Keratinocyte (primary cell): ENCODE data around the gene UGCG. TPM values are rescaled to one million over a fixed set of nuclear protein-coding genes. Genes with fewer than 3 reads are reported as not detected.

Experiments used
- DNase-seq: peaks from one replicate; pipeline ENCODE4 v3.0.0-alpha.2; 2011; ENCODE audit warnings: low read depth, missing footprints, low spot score
- FAIRE-seq: peaks from 2 replicates; lab custom pipeline; 2011; peaks lifted over from hg19 to GRCh38; lab: Jason Lieb, UNC
- H2AFZ ChIP-seq: 2 replicates; pipeline ENCODE4 v1.6.0; 2012; ENCODE audit warnings: low read length, control low read depth, inconsistent platforms; ENCODE audit not compliant: control insufficient read depth
- H3K27ac ChIP-seq: 2 replicates; pipeline ENCODE4 v1.5.1; 2011; ENCODE audit warnings: low read length; ENCODE audit not compliant: control insufficient read depth, insufficient read depth
- H3K27me3 ChIP-seq: 3 replicates; pipeline ENCODE4 v1.6.0; 2011; ENCODE audit warnings: low read length; ENCODE audit not compliant: control insufficient read depth, insufficient read depth; ENCODE audit errors: extremely low read depth
- H3K36me3 ChIP-seq, 2 experiments: 2 replicates in 1 of 2; 3 replicates in 1 of 2; pipeline ENCODE4 v1.5.1; 2011; ENCODE audit warnings: low read length in 2 of 2, mild to moderate bottlenecking in 1 of 2; ENCODE audit not compliant: control insufficient read depth in 2 of 2, insufficient read depth in 2 of 2; ENCODE audit errors: extremely low read depth in 1 of 2
- H3K4me1 ChIP-seq: 3 replicates; pipeline ENCODE4 v1.5.1; 2011; ENCODE audit warnings: low read length; ENCODE audit not compliant: control insufficient read depth, insufficient read depth; ENCODE audit errors: extremely low read depth
- H3K4me2 ChIP-seq: 3 replicates; pipeline ENCODE4 v1.6.0; 2011; ENCODE audit warnings: low read depth, low read length; ENCODE audit not compliant: control insufficient read depth, insufficient read depth; ENCODE audit errors: extremely low read depth
- H3K4me3 ChIP-seq, 3 experiments: fragments of 200-600 bp in 1 of 3; sonication (generic) in 1 of 3; 2 replicates in 2 of 3; 3 replicates in 1 of 3; pipeline ENCODE4 v1.5.1; 2011 to 2016; ENCODE audit warnings: low read length in 3 of 3, mild to moderate bottlenecking in 3 of 3, control low read depth in 2 of 3, inconsistent platforms in 1 of 3, low read depth in 1 of 3, mixed read lengths in 1 of 3, mixed run types in 1 of 3, moderate library complexity in 1 of 3; ENCODE audit not compliant: control insufficient read depth in 2 of 3, insufficient read depth in 2 of 3; ENCODE audit errors: extremely low read depth in 1 of 3
- H3K79me2 ChIP-seq: 2 replicates; pipeline ENCODE4 v1.6.0; 2012; ENCODE audit warnings: low read length; ENCODE audit not compliant: control insufficient read depth, insufficient read depth
- H3K9ac ChIP-seq: 3 replicates; pipeline ENCODE4 v1.6.0; 2011; ENCODE audit warnings: low read length; ENCODE audit not compliant: control insufficient read depth, insufficient read depth; ENCODE audit errors: extremely low read depth
- H3K9me1 ChIP-seq: 3 replicates; pipeline ENCODE4 v1.6.0; 2011; ENCODE audit warnings: low read length; ENCODE audit not compliant: control insufficient read depth, insufficient read depth; ENCODE audit errors: extremely low read depth
- H3K9me3 ChIP-seq: 2 replicates; pipeline ENCODE4 v1.5.1; 2012; ENCODE audit warnings: low read depth, low read length; ENCODE audit not compliant: control insufficient read depth
- H4K20me1 ChIP-seq: 3 replicates; pipeline ENCODE4 v1.6.0; 2011; ENCODE audit warnings: low read length; ENCODE audit not compliant: control insufficient read depth, insufficient read depth; ENCODE audit errors: extremely low read depth
- CTCF ChIP-seq, 3 experiments: IDR thresholded peaks in 1 of 3; conservative IDR thresholded peaks in 1 of 3; optimal IDR thresholded peaks in 1 of 3; 2 replicates in 2 of 3; 3 replicates in 1 of 3; pipeline versions ENCODE3 to v1.5.1; 2011; ENCODE audit warnings: low read length in 3 of 3, mild to moderate bottlenecking in 3 of 3, moderate library complexity in 2 of 3, control low read depth in 1 of 3, inconsistent platforms in 1 of 3; ENCODE audit not compliant: insufficient read depth in 2 of 3; ENCODE audit errors: extremely low read depth in 1 of 3
- EZH2 ChIP-seq: IDR thresholded peaks from one replicate; pipeline ENCODE4 v1.6.1; 2012; ENCODE audit warnings: inconsistent platforms, mild to moderate bottlenecking, low read length, moderate library complexity
- dilution Hi-C: fragments of 300-500 bp; cut with MboI; formaldehyde crosslinking; loops from one replicate; pipeline ENCODE4 v1.7.0; 2020; ENCODE audit warnings: low sequenced_read_pairs; ENCODE audit not compliant: extremely low pct_ligation_motif_present
- polyA plus RNA-seq, 5 experiments: library from polyadenylated mRNA; depleted of rRNA in 3 of 5; stranded (reverse) in 3 of 5; stranded (forward) in 1 of 5; unstranded in 1 of 5; fragments of >200 nt; gene quantifications; 1 replicate in 1 of 5; 2 replicates in 3 of 5; 3 replicates in 1 of 5; pipeline versions ENCODE4 v1.2.1 to v1.2.3, GENCODE V29; 2011 to 2012; ENCODE audit warnings: missing spikeins in 2 of 5, low read depth in 1 of 5, low replicate concordance in 1 of 5

UGCG gene
- polyA plus RNA-seq, 1 donor (not counting 4 experiments of a cell fraction or from before 2014, with no cell fraction given): 49.8 TPM

- H3K36me3 ChIP-seq: no peaks in the 10 kb centered on the region
- no peaks in the 10 kb centered on the region for H3K9me3 ChIP-seq
- no peak for FAIRE-seq
- H3K4me2 ChIP-seq: no peak overlapping the region
- H4K20me1 ChIP-seq: no peaks in the 10 kb centered on the region
- H3K9me1 ChIP-seq: no peaks in the 10 kb centered on the region
- dilution Hi-C loops: no loop called here
- no peak overlapping the region for H3K9ac ChIP-seq
- no peak for DNase-seq
- H3K79me2 ChIP-seq: no peaks in the 10 kb centered on the region
- no peaks in the 10 kb centered on the region for H3K27me3 ChIP-seq
- H2AFZ ChIP-seq: no peak overlapping the region
- H3K4me1 ChIP-seq: peaks cover 35% of the 10 kb centered on the region
- H3K27ac ChIP-seq: peak overlapping the region; percentile 62
- H3K4me3 ChIP-seq: no peak overlapping the region
- TF ChIP-seq EZH2: no peak
- no peak for TF ChIP-seq CTCF (optimal IDR thresholded peaks at IDR 0.05 in 1 of 3, IDR thresholded peaks at IDR 0.05 in 1 of 3, conservative IDR thresholded peaks at IDR 0.05 in 1 of 3; ENCODE audit: extremely low read depth in 1 of 3, insufficient read depth in 2 of 3, low read length in 3 of 3)
Observed at GRCh38 chr9:111852291-111852690, 44.3 kb upstream of the UGCG start.

DNA sequence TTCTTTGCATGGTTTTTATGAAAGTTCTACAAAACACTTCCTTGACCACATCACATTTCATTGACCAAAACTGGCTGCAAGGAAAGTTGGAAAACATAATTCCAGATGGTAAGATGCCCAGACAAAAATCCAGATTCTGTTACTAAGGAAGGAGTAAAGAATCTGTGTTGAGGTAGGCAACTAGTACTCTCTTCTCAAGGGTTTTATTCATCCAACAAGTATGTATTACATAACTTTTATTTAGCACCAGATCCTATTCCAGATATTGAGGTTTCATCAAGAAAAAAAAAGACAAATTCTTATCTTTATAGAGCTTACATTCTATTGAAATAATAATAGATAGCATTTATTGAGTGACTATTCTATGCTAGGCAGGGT is 43.2 kb upstream of the UGCG start:
- peaks cover 45% of the 10 kb centered on the region for H3K4me1 ChIP-seq
- no peaks in the 10 kb centered on the region for H3K79me2 ChIP-seq
- dilution Hi-C loops: no loop called here
- H3K27ac ChIP-seq: no peak overlapping the region
- no peak for DNase-seq
- no peaks in the 10 kb centered on the region for H3K9me1 ChIP-seq
- no peaks in the 10 kb centered on the region for H3K27me3 ChIP-seq
- no peaks in the 10 kb centered on the region for H3K9me3 ChIP-seq
- TF ChIP-seq EZH2: no peak
- TF ChIP-seq CTCF (optimal IDR thresholded peaks at IDR 0.05 in 1 of 3, IDR thresholded peaks at IDR 0.05 in 1 of 3, conservative IDR thresholded peaks at IDR 0.05 in 1 of 3; ENCODE audit: extremely low read depth in 1 of 3, insufficient read depth in 2 of 3, low read length in 3 of 3): no peak
- H3K4me2 ChIP-seq: no peak overlapping the region
- no peaks in the 10 kb centered on the region for H3K36me3 ChIP-seq
- H2AFZ ChIP-seq: no peak overlapping the region
- H3K4me3 ChIP-seq: no peak overlapping the region
- no peaks in the 10 kb centered on the region for H4K20me1 ChIP-seq
- H3K9ac ChIP-seq: no peak overlapping the region
- FAIRE-seq: no peak
